ENCODE data around the gene MSH3. TPM values are rescaled to one million over a fixed set of nuclear protein-coding genes. Genes with fewer than 3 reads are reported as not detected.

MSH3 gene
- total and polyA plus RNA-seq, 2 of the 8 experiments (the other 6 are each of a cell fraction or from before 2014, with no cell fraction given) = 3.6 to 22.6 TPM

DNA sequence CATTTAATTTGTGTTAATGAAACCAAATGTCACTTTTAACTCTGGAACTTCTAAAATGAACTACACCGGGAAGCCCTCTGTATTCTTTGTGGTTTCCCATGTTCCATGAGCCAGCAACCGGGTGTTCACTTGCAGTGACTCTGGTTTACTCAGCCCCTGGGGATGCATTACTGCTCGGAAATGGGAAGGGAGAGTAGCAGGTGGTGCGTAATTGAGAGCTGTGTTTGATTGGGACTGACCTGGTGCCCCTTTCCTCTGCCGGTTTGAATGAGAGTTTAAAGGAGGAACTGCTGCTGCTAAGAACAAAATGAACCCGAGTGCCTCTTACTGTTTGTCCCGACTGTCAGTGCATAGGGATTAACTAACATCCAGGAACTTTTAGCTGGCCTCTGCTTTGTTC is 100.4 kb downstream of the MSH3 start:
- no peak overlapping the region for H4K91ac ChIP-seq (replicated peaks; ENCODE audit: insufficient read length, low read length)
- no peak overlapping the region for H2BK12ac ChIP-seq (ENCODE audit: low read depth, low read length)
- WGBS, 2 experiments (ENCODE audit: extremely low coverage in 1 of 2, insufficient coverage in 1 of 2, insufficient read length in 1 of 2, insufficient replicate concordance in 2 of 2, low coverage in 1 of 2, low lambda C conversion rate in 2 of 2, missing lambda C conversion rate in 1 of 2) = 86% methylated on average over 7 of the region's 7 CpGs; no CpG with 5 or more reads in 1 of the 2 experiments
- no peak overlapping the region for H3K18ac ChIP-seq (ENCODE audit: extremely low read depth, low read length)
- ChIA-PET CTCF (ENCODE audit: partially characterized antibody) (interaction anchor here (1.2 kb wide), 1 partner anchor 43 kb away, joined by 3 read pairs; no protein-coding TSS in a partner anchor), POLR2A (ENCODE audit: partially characterized antibody) (no interaction called here)
- H3K4ac ChIP-seq (replicated peaks; ENCODE audit: insufficient read length, low read depth, low read length) = no peak overlapping the region
- DNase-seq (ENCODE audit: low read depth in 1 of 2, low spot score in 2 of 2) (no peak), FAIRE-seq (no peak)
- no peaks in the 10 kb centered on the region; a peak in 2 of 8 replicates for H3K36me3 ChIP-seq (ENCODE audit: control insufficient read depth in 2 of 4, insufficient read depth in 4 of 4, low read length in 3 of 4)
- H3K27ac ChIP-seq (ENCODE audit: low read depth, low read length) = no peak overlapping the region
- no peak overlapping the region for H2AK5ac ChIP-seq (ENCODE audit: low read depth, low read length)
- H4K20me1 ChIP-seq (replicated peaks in 1 of 2; ENCODE audit: control insufficient read depth in 1 of 2, insufficient read depth in 2 of 2, low read length in 2 of 2) = peaks cover 0 to 1% of the 10 kb centered on the region in 2 experiments
- H2BK5ac ChIP-seq (ENCODE audit: low read depth, low read length) = no peak overlapping the region
- no peak overlapping the region for H3K23ac ChIP-seq (ENCODE audit: insufficient read length)
- H2BK20ac ChIP-seq (ENCODE audit: low read length) = no peak overlapping the region
- no peaks in the 10 kb centered on the region for H3K79me2 ChIP-seq (ENCODE audit: control insufficient read depth in 1 of 2, insufficient read depth in 2 of 2, low read length in 2 of 2)
- no peak overlapping the region for H2BK120ac ChIP-seq (replicated peaks; ENCODE audit: low read depth, low read length)
- no peak overlapping the region for H4K5ac ChIP-seq (ENCODE audit: insufficient read length, low read depth, low read length)
- H3K9me3 ChIP-seq (ENCODE audit: insufficient read depth in 2 of 2, low read depth in 1 of 2, low read length in 1 of 2) = no peaks in the 10 kb centered on the region
- H3K4me2 ChIP-seq (ENCODE audit: insufficient read depth in 1 of 2, low read depth in 2 of 2, low read length in 2 of 2) = no peak overlapping the region
- no peak overlapping the region for H4K8ac ChIP-seq (ENCODE audit: extremely low read depth, insufficient read depth, low read length)
- H3K27me3 ChIP-seq (replicated peaks in 1 of 4; ENCODE audit: control insufficient read depth in 3 of 4, extremely low read depth in 1 of 4, insufficient read depth in 3 of 4, low read length in 3 of 4) = no peaks in the 10 kb centered on the region
- no peak overlapping the region for H2AFZ ChIP-seq (ENCODE audit: low read length)
- H3K23me2 ChIP-seq (ENCODE audit: low read depth, low read length) = no peaks in the 10 kb centered on the region
- H3K56ac ChIP-seq (replicated peaks; ENCODE audit: insufficient read length, low read depth, low read length) = no peak overlapping the region
- no peak overlapping the region for H2BK15ac ChIP-seq (ENCODE audit: low read length)
- H3K14ac ChIP-seq (ENCODE audit: insufficient read length) = no peak overlapping the region
- no peak overlapping the region for H3K9ac ChIP-seq (replicated peaks in 1 of 4; ENCODE audit: extremely low read depth in 1 of 4, low read depth in 3 of 4, low read length in 3 of 4)
- peaks cover 0 to 11% (median 2%) of the 10 kb centered on the region in 4 experiments; a peak in 3 of 7 replicates for H3K4me1 ChIP-seq (replicated peaks in 1 of 4; ENCODE audit: control insufficient read depth in 3 of 4, insufficient read depth in 4 of 4, low read length in 3 of 4)
- no peaks in the 10 kb centered on the region for H3K79me1 ChIP-seq (ENCODE audit: low read depth, low read length)
- H3K4me3 ChIP-seq (ENCODE audit: extremely low read depth in 1 of 4, insufficient read depth in 2 of 4, low read depth in 3 of 4, low read length in 4 of 4) = no peak overlapping the region
- TF ChIP-seq EP300 (IDR thresholded peaks at IDR 0.05; ENCODE audit: borderline replicate concordance in 1 of 2, low read depth in 2 of 2, low read length in 2 of 2) (no peak), JUN (IDR thresholded peaks at IDR 0.05; ENCODE audit: low read depth, low read length) (no peak), SP4 (IDR thresholded peaks at IDR 0.05; ENCODE audit: low read length) (no peak), HDAC6 (IDR thresholded peaks at IDR 0.05; ENCODE audit: low read depth, low read length) (no peak), BACH1 (IDR thresholded peaks at IDR 0.05; ENCODE audit: low read length) (no peak), RXRA (IDR thresholded peaks at IDR 0.05; ENCODE audit: insufficient read depth, low read depth, low read length) (no peak), SIN3A (conservative IDR thresholded peaks at IDR 0.05 in 1 of 2, IDR thresholded peaks at IDR 0.05 in 1 of 2; ENCODE audit: low read depth in 1 of 2, low read length in 2 of 2) (no peak), EGR1 (IDR thresholded peaks at IDR 0.05; ENCODE audit: borderline replicate concordance, low read depth, low read length) (no peak), RFX5 (IDR thresholded peaks at IDR 0.05; ENCODE audit: borderline replicate concordance, low read depth, low read length) (no peak), SIRT6 (IDR thresholded peaks at IDR 0.05; ENCODE audit: low read length) (no peak)
- TF ChIP-seq, protein P1, sequence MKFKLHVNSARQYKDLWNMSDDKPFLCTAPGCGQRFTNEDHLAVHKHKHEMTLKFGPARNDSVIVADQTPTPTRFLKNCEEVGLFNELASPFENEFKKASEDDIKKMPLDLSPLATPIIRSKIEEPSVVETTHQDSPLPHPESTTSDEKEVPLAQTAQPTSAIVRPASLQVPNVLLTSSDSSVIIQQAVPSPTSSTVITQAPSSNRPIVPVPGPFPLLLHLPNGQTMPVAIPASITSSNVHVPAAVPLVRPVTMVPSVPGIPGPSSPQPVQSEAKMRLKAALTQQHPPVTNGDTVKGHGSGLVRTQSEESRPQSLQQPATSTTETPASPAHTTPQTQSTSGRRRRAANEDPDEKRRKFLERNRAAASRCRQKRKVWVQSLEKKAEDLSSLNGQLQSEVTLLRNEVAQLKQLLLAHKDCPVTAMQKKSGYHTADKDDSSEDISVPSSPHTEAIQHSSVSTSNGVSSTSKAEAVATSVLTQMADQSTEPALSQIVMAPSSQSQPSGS (IDR thresholded peaks at IDR 0.05; ENCODE audit: low read length) = no peak
- TF ChIP-seq, protein P2, sequence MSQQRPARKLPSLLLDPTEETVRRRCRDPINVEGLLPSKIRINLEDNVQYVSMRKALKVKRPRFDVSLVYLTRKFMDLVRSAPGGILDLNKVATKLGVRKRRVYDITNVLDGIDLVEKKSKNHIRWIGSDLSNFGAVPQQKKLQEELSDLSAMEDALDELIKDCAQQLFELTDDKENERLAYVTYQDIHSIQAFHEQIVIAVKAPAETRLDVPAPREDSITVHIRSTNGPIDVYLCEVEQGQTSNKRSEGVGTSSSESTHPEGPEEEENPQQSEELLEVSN (IDR thresholded peaks at IDR 0.05) = no peak

All from H1 (cell line).